NCI-H1092 (cell line): ENCODE measurements around the gene TXLNA.

Experiments
- DNase-seq: peaks from one replicate; lab custom pipeline; 2025; lab: John Stamatoyannopoulos, UW

TXLNA gene

DNA sequence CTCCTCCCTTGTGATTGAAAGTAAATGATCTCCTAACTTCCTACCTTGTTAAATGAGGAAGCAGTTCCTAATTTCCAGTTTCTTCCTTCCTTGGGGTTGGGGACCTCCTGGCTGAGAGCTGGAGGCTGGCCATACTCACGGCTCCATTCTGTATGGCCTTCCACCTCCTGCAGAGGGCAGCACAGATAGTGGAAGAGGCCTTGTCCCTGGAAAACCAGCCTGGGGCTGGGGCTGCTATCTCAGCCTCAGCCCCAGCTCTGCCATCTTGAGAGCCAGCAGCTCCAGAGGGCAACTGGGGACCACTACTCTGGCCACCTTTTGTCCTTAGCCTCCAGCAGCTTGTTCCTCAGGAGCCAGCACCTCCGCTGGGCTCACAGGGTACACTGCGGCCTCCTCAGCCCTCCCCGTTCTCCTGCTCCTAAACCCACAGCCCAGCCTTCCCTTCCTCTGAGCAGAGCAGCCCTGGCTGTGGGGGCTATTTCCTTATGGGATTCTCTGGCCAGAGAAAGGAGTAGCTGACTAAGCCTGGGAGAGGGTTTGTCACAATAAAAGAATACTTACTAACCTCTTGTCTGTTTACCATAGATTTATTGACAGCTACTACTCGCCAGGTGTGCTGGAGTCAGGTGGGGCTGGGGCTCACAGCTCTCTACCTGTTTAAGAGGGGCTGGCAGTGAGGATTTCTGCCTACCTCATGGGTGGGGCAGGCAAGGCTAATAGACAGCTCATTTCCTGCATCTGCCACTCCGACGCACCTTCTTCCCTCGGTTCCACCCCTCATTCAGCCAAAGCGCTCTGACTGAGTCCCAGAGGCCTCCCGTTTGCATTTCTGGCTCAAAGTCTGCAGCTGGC lies 36.4 kb downstream of the TXLNA start:
- peak; percentile 50 for DNase-seq

DNA sequence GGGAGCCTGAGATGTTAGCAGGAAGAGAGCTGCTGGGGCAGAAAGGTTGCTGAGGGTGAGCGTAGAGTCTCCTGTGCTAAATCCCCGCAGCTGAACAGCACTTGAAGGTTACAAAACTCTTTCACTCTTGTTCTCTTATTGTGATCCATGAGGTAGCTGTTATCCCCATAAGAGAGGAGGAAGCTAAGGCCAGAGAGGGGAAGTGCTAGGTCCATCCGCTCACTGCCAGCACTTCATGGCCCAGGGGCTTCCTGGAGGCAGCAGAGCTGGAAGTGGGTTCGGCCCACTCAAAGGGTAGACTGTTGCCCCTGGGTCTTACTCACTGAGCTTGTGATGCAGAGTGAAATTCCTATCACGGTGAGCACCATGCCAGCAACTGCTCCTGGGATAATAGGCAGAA lies 37.1 kb downstream of the TXLNA start:
- DNase-seq, result no peak

DNA sequence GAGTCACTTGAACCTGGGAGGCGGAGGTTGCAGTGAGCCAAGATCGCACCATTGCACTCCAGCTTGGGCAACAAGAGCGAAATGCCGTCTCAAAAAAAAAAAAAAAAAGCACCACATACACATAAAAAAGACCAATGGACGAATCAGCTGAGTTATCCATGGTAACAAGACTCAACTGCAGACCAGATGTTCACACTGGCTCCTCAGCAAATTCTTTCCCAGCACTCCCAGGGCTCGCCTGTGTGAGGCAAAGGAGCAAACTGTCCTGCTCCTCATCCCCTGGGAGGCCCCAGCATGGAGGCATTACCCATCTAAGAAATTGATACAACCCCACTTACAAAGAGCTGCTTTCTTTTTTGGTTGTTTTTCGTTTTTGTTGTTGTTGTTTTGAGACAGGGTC lies 39.5 kb downstream of the TXLNA start:
- DNase-seq, result no peak

DNA sequence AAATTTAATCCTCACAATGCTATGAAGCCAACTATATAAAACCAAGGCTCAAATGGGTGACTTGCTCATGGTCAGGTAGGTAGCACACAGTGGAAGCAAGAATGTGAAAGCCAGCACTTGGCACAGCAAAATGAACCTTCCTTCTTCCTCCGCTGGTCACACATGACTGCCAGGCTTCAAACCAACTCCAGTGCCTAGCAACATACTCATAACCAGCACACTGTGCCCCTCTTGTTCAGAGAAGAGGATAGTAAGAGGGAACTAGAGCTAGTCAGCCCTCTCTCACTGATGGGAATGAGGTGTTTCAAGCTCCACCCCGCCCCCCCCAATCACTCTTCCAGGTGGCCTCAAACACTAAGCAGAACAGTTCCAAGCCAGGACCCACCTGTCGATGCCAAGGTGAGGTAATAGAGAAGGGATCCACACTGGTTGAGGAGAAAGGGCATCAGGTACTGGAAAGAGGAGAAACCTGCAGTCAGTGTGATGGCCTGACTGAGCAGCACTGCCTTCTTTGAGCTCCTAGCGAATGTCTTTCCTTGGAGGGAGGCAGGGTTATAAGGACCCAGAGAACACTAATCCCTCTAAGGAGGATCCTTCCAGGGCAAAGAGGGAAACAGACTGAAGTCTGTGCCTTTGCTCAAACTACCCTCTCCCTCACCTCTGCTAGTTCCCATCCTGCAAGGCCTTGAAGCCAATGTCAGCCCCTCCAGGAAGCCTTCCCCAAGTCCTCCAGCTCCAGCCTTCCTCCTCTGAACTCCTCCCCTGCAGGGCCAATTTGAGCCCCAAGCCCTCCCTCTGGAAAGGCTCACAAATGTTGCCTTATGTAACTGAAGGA lies 41.5 kb downstream of the TXLNA start:
- DNase-seq, result no peak

DNA sequence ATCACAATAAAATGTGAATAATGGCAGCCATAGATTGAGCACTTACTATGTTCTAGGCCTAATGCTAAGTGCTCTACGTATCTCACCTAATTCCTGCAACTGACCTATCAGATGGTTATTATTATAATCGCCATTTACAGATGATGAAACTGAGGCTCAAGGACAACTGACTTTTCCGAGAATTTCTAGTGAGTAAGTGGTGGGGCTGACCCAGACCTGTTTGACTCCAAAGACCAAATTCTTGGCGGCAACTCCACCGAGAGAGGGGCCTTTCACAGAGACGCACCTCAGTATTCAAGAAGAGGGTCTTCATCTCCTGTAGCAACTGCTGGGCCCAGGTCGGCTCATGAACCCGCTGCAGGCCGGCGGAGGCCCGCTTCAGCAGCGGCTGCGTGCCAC lies 42.1 kb downstream of the TXLNA start:
- no peak for DNase-seq

DNA sequence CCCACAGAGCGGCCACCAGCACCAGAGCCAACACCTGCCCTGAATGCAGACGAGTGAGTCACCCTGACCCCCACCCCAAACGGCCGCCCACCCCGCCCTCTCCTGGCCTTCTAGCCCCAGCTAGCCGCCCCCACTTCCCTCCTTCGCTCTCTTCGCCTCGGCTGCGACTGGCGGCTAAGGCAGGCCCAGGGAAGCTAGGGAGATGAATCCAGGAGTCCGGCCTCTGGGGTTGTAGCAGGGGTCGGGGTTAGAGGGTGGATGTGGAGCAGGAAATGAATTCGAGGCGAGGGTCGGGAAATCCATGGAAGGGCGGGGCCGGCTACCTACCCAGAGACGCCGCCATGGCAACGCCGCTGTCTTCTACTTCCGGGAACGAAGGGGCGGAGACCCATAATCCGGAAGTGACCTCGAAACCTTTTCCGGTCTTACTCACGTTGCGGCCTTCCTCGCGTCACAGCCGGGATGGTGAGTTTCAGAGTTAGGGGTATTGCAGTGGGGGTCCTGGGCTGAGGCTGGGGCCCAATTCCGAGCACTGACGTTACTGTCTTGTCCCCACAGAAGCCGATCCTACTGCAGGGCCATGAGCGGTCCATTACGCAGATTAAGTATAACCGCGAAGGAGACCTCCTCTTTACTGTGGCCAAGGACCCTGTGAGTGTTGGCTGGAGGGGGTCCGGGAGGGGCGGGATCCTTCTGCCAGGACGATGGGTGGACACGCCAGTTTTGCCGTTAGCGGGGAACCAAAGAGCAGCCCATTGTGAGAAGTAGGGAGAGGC lies 42.7 kb downstream of the TXLNA start, which contains the start of the genes EIF3I and TMEM234:
TSS of gene EIF3I (plus strand) at position 428 of the 776 bp plus-strand sequence. CDS start at position 463, 35 bp downstream.
TSS of gene TMEM234 (minus strand) at position 374 of the 776 bp plus-strand sequence. CDS start at position 343, 31 bp downstream.
- DNase-seq, result peak; percentile 95

DNA sequence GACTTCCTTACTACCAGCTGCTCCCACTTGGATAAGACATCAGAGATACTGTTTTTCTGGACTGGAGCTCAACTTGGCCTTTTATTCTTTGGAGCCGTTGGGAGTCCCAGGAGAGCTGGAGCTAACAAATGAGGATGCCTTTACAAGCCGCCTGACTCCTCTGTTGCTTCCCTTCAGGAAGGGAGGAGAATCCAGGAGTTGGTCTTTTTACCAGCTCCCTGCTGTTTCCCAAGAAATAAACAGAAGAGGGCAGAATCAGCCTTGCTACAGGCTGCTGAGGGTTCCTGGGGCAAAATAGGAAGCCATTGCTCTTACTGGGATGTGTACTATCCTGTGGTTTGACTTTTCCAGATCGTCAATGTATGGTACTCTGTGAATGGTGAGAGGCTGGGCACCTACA lies 44.2 kb downstream of the TXLNA start:
- DNase-seq, result no peak

DNA sequence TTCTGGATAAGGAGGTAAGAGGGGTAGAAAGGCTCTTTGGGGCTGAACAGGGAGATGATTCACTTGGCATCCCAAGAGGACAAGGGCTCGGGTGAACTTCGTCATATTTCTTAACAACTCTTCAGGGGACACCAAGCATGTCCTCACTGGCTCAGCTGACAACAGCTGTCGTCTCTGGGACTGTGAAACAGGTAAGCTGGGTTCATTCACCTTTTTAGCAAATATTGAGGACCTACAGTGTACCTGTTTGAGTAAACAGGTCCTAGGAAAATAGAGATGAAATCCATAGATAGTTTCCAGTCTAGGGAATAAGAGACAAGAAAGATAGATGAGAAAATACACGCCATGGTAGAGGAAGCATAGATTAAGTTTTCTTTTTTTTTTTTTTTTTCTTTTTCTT lies 44.8 kb downstream of the TXLNA start:
- DNase-seq, result no peak

DNA sequence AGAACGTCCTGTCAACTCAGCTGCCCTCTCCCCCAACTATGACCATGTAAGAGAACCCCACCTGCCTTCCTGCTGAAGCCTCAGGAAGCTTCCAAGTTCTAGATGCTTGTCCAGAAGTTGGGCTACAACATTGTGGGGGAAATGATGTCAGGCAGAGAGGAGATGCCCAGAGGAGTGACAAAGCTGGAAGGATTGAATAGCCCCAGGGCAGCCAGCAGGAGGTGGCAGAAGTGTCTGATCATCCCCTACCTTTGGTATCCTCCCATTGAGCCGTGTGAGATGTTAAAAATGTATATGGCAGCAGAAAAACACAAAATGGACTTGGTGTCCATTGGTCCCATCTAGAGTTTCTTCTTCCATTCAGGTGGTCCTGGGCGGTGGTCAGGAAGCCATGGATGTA lies 49.3 kb downstream of the TXLNA start:
- DNase-seq, result no peak

DNA sequence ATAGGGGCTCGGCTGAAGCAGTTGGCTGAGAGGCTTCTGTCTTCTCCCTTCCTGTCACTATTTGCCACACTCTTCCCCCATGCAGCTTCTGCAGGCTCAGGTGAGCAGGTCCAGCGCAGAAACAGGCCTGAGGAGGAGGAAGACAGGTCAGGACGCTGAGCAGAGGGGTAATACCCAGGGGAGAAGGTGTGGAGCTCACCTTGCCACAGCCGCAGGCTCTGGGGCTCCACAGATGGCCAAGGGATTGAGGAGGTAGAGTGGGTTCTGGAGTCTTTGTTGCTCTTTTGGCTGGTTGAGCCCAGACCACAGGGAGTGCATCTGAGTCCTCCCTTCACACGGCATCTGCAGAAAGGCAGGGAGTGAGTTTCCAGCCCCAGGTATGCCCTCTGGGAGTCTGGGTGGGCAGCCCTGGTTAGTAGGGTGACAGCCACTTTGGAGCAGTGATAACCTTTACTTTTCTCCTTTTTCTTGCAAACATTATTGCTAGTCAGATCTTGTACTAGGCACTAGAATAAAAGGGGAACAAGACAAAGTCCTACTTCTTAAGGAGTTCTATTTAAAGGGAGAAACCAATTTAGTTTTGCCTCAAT lies 52.5 kb downstream of the TXLNA start:
- no peak for DNase-seq

DNA sequence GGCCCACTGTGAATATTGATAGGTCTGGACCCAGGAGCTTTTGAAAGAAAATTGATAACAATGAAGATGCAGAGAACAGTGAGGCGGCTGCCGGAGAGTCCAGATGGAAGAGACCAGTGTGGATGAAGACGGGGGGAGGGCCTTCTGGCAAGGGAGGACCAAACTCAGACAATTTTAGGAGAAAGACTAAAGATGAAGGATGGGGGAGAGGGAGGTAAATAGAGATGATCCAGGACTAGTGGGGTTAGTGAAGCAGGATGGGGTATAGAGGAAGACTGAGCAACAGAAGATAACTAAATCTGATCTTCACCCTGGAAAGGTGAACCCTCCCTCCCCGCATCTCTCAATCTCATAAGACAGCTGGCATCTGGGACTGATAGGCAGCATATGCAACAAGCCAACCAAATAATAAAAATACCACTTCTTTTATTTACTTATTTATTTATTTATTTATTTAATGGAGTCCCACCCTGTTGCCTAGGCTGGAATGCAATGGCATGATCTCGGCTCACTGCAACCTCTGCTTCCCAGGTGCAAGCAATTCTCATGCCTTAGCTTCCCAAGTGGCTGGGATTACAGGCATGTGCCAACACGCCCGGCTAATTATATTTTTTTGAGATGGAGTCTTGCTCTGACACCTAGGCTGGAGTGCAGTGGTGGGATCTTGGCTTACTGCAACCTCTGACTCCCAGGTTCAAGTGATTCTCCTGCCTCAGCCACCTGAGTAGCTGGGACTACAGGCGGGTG lies 53.3 kb downstream of the TXLNA start:
- no peak for DNase-seq

DNA sequence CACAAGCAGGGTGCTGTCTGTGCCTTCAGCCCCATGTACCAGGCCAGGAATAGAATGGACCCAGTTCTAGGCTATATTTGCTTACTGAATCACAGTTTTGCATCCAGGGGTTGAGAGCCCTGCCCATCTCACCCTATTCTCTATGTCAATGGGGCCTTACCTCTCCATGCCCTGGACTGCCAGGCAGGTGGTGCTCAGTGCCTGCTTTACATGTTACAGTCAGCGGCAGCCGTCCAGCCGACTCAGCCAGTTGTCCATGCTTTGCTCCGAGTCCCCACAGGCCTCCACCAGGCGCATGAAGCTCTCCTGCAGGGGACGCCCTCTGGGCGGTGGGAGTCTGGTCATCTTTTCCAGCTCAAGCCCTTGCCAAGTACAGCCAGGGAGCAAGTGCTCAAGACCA lies 55.3 kb downstream of the TXLNA start:
- no peak for DNase-seq

DNA sequence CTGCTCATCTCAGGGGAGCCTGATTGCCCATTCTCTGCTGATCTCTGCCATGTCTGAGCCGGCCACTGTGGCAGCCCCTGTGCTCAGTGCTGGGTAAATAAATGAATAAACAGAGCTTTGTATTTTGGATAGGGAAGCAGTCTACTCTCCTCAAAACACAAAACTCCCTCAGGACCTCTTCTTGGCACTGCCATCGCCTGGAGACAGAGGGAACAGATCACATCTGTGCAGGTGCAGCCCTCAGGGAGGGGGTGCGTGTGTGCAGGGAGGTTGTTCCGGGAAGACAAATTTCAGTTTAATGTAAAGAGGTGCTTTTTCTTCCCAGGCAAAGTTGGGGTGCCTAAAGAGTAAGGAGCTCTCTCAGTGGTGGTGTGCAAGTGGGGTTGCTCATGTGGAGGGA lies 59.9 kb downstream of the TXLNA start:
- DNase-seq, result peak; percentile 33

DNA sequence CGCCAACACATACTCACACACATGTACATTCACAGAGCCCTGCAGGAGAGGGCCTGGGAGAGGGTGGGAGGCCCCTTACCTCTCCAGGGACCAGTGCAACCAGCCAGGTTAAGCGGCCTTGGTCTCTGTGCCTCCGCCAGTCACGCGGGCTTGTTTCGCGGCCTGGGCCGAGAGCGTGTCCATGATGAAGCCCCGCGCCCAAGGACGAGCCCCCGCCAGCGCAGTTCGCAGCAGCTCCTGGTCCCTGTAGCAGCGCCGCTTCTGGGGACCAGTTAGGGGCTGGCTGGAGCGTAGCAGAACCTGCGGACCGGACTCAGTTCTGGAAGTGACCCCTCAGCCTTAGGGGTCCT lies 60.3 kb downstream of the TXLNA start:
- DNase-seq, result peak; percentile 44

DNA sequence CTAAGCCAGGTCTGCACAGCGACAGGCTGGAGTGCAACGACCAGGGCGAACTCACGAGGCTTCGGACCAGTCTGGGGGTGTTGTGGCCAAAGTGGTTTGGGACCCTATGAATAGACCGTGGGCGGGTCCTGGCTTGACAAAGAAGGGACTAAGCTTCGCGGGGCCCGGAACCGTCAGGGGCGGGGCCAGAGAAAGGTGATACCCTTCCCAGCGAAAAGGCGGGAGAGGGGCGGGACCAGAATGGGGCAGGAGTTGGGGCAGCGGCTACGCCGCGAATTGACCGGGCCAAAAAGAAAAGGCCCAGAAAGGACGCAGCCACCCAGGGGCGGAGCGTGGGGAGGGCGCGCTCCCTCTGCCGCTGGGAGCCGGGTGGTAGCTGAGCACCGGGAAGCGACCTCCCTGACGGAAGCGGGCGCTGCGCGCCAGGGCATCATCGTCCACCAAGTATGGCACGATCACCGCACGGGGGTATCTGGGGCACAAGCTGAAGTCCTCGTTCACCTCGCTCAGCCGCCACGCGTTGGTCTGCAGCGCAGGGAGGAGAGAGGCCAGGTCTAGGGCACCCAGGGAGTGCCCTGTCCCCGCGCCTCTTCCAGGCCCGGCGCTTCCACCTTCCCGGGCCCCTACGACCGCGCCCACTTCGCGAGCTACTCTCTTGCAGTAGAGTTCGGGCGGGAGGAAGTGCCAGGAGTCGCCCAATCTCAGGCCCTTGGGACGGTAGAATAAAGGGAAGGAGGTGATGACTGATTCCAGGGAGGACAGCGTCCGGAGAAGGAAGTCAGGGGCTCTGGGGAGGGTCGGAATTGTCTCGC lies 60.9 kb downstream of the TXLNA start:
- DNase-seq, result peak; percentile 78

DNA sequence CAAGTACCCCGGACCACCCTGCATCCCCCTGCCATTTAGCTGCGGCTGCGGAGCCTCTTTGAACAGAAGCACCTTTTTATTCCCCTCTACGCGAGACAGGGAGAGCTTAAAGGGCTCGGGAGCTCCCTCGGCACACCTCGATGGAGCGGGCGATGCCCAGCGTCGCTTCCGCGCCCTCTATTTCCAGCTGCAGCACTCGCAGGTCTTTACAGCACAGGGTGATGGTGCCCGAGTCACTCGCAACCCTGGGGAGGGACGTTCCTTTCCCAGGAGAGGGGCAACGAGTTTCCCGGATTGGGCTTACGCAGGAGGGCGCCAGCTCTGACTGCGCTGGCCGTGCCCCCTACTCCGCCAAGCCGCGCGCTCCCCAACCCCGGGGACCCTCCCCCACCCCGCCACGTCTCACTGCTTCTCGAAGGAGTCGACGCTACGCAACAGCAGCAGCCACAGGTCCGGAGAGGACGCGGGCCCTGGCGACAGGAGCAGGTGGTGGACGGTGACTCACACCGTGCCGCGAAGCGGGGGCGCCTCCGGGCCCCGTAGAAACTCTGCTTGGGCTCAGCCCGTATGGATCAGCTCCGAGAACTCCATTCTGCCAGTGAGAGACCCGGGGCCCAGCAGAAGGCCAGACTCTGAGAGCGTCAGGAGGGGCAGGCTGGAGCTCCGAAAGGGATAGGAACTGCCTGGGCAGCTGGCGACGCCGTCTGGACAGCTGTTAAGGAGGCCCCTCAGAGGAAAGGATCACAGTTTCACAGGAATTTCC lies 61.7 kb downstream of the TXLNA start:
- DNase-seq, result peak; percentile 51

DNA sequence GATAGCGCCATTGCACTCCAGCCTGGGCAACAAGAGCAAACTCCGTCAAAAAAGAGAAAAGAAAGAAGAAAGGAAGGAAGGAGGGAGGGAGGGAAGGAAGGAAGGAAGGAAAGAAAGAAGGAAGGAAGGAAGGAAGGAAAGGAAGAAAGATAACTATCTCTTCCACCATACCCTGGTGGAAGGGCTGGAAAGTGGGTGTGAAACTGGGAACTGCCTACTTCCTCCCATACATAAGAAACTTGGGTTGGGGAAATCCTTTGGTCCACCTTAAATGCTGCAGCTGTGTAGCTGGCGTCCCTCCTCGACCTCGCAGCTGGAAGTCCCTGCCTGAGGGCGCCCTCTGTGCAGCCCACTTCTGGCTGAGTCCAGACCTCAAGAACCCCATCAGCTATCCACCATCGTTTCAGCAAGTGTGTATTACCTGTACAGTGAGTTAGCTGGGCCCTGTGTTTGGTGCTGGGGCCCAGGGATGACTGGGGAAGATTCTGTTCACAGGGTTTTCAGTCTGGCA lies 62.9 kb downstream of the TXLNA start:
- no peak for DNase-seq

DNA sequence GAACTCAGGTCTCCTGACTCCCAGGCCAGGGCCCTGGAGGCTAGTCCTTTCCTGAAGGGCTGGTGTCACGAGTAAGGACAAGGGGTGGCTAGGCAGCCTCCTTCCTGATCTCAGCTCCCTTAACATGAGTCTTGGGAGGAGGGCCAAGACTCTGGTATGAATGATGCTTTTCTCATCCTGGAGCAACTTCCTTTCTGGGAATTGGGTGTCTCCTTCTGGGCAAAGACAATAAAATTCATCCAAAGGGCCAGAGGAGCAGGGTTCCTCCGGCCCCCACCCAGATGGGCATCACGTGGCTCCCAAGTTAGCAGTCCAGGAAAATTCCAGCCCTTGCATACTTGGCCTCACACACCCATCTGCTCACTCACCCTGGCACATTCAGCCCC lies 67.4 kb downstream of the TXLNA start, which contains the start of gene FAM167B:
TSS of gene FAM167B (plus strand) at position 335 of the 386 bp plus-strand sequence. CDS start 200 bp downstream, outside the sequence.
- DNase-seq, result no peak

DNA sequence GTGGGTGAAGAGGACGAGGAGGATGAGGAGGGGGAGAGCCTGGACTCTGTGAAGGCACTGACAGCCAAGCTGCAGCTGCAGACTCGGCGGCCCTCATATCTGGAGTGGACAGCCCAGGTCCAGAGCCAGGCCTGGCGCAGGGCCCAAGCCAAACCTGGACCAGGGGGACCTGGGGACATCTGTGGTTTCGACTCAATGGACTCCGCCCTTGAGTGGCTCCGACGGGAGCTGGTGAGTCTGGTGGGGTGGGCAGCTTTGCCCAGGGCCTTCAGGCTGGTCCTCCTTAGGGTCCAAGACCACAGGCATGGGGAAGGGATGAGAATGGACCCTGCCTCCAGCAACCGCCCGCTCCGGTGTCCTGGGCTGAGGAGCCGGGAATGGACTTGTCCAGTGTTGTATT lies 68.0 kb downstream of the TXLNA start:
- no peak for DNase-seq
